D721Med (cell line): ENCODE results near the gene SP140L.

Experiments used
- DNase-seq: peaks from one replicate; pipeline ENCODE4 v3.0.0; 2011; ENCODE audit warnings: low spot score; ENCODE audit not compliant: insufficient read length
- FAIRE-seq: peaks from 2 replicates; lab custom pipeline; 2011; peaks lifted over from hg19 to GRCh38; lab: Jason Lieb, UNC
- CTCF ChIP-seq: IDR thresholded peaks from 2 replicates; pipeline ENCODE4 v1.5.1; 2012; ENCODE audit warnings: mild to moderate bottlenecking, control low read depth; ENCODE audit not compliant: insufficient read depth; ENCODE audit errors: missing control alignments

Gene SP140L

GRCh38 chr2:230318190-230319121, 8.5 kb upstream of the SP140L start:
- no peak for TF ChIP-seq CTCF
- no peak for DNase-seq
- no peak for FAIRE-seq

- no peak for FAIRE-seq
- DNase-seq, result no peak
- TF ChIP-seq CTCF, result no peak
These were observed 7.7 kb upstream of the SP140L start for GRCh38 chr2:230319211-230319862.

- FAIRE-seq, result no peak
- DNase-seq, result no peak
- no peak for TF ChIP-seq CTCF
These were observed 6.0 kb upstream of the SP140L start for GRCh38 chr2:230321031-230321430.

- FAIRE-seq (no peak), DNase-seq (no peak)
- no peak for TF ChIP-seq CTCF
These were observed 4.2 kb upstream of the SP140L start for GRCh38 chr2:230322561-230323384.

GRCh38 chr2:230323385-230324106, 3.4 kb upstream of the SP140L start:
- no peak for DNase-seq
- no peak for FAIRE-seq
- TF ChIP-seq CTCF, result no peak

GRCh38 chr2:230324503-230324902, 2.5 kb upstream of the SP140L start:
- FAIRE-seq (no peak), DNase-seq (no peak)
- TF ChIP-seq CTCF, result no peak
